MM.1S (cell line): ENCODE results near the gene CHST5.
"Not testable (repeated sequence)": the region's sequence is repeated elsewhere in the genome, so short reads cannot be mapped to it uniquely, and the experiment has no call there.

Experiments used
- DNase-seq: peaks from one replicate; pipeline ENCODE4 v3.0.0-alpha.2; 2015
- H2AFZ ChIP-seq: fragments of 300-600 bp; sonication (generic); 2 replicates; pipeline ENCODE4 v1.6.0; 2016; ENCODE audit warnings: antibody characterized with exemption, low read length
- H3F3A ChIP-seq: fragments of 300-600 bp; sonication (generic); 2 replicates; pipeline ENCODE4 v1.6.1; 2016; ENCODE audit warnings: mild to moderate bottlenecking, antibody characterized with exemption, low read length, moderate library complexity, mixed read lengths; ENCODE audit not compliant: insufficient read depth
- H3K27ac ChIP-seq: fragments of 300-600 bp; sonication (generic); 2 replicates; pipeline ENCODE4 v1.5.1; 2016; ENCODE audit warnings: mild to moderate bottlenecking, low read length
- H3K27me3 ChIP-seq: fragments of 300-600 bp; sonication (generic); replicated peaks from 2 replicates; pipeline ENCODE4 v1.6.0; 2016; ENCODE audit warnings: low read length; ENCODE audit not compliant: insufficient read depth
- H3K36me3 ChIP-seq: fragments of 300-600 bp; sonication (generic); replicated peaks from 2 replicates; pipeline ENCODE4 v1.6.1; 2016; ENCODE audit warnings: mild to moderate bottlenecking, low read length, mixed read lengths; ENCODE audit not compliant: insufficient read depth
- H3K4me1 ChIP-seq: fragments of 300-600 bp; sonication (generic); 2 replicates; pipeline ENCODE4 v1.6.1; 2016; ENCODE audit warnings: low read length, mixed read lengths
- H3K4me2 ChIP-seq: fragments of 300-600 bp; sonication (generic); 2 replicates; pipeline ENCODE4 v1.6.0; 2016; ENCODE audit warnings: low read depth, low read length
- H3K4me3 ChIP-seq: fragments of 300-600 bp; sonication (generic); 2 replicates; pipeline ENCODE4 v1.5.1; 2016; ENCODE audit warnings: low read length, mixed read lengths
- H3K79me2 ChIP-seq: fragments of 300-600 bp; sonication (generic); 2 replicates; pipeline ENCODE4 v1.6.1; 2016; ENCODE audit warnings: mixed run types, low read length, mixed read lengths
- H3K9ac ChIP-seq: fragments of 300-600 bp; sonication (generic); 2 replicates; pipeline ENCODE4 v1.6.1; 2016; ENCODE audit warnings: low read length, mixed read lengths
- H3K9me2 ChIP-seq: fragments of 300-600 bp; sonication (generic); replicated peaks from 2 replicates; pipeline ENCODE4 v1.6.1; 2016; ENCODE audit warnings: mild to moderate bottlenecking, low read length, mixed read lengths; ENCODE audit not compliant: insufficient read depth
- H3K9me3 ChIP-seq: fragments of 300-600 bp; sonication (generic); replicated peaks from 2 replicates; pipeline ENCODE4 v1.6.1; 2016; ENCODE audit warnings: mild to moderate bottlenecking, low read length, mixed read lengths; ENCODE audit not compliant: insufficient read depth
- H4K20me1 ChIP-seq: fragments of 300-600 bp; sonication (generic); 2 replicates; pipeline ENCODE4 v1.6.1; 2016; ENCODE audit warnings: mild to moderate bottlenecking, low read length, moderate library complexity, mixed read lengths; ENCODE audit not compliant: insufficient read depth
- EZH2 ChIP-seq: fragments of 300-600 bp; sonication (generic); optimal IDR thresholded peaks from 2 replicates; pipeline ENCODE3; 2017; ENCODE audit warnings: low read depth, mild to moderate bottlenecking, antibody characterized with exemption, low read length, mixed read lengths
- EZH2phosphoT487 ChIP-seq: fragments of 300-600 bp; sonication (generic); IDR thresholded peaks from 2 replicates; pipeline ENCODE4 v1.6.1; 2018; ENCODE audit warnings: antibody characterized with exemption, low read length
- TF ChIP-seq, protein P1 (sequence below): fragments of 300-600 bp; sonication (generic); IDR thresholded peaks from 2 replicates; pipeline ENCODE4 v1.5.1; 2016; ENCODE audit warnings: antibody characterized with exemption, low read length, mixed read lengths

CHST5 gene

DNA sequence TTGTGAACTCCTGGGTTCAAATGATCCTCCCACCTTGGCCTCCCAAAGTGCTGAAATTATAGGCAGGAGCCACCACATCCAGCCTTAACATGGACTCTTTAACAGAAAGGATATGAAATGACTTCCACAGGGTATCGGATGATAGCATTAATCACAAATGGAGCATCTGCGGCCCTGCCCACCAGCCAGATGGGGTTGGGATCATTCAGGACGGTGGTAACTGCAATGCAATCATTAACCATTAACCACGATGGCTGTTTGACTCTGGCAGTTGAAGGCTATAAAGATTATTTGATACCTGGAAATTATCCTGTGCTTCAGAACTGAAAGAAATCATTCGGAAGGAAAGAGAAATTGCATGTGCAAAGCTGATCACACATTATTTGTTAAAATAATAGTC is 5.3 kb upstream of the CHST5 start:
- Histone ChIP-seq H2AFZ (no peak overlapping the region), H3K4me3 (no peak overlapping the region), H3K27ac (no peak overlapping the region), H3F3A (no peaks in the 10 kb centered on the region), H3K9me3 (no peaks in the 10 kb centered on the region), H3K79me2 (no peaks in the 10 kb centered on the region), H3K4me2 (no peak overlapping the region), H3K36me3 (no peaks in the 10 kb centered on the region), H3K9ac (no peak overlapping the region), H4K20me1 (no peaks in the 10 kb centered on the region), H3K4me1 (no peaks in the 10 kb centered on the region), H3K27me3 (no peaks in the 10 kb centered on the region), H3K9me2 (no peaks in the 10 kb centered on the region)
- TF ChIP-seq, protein P1, sequence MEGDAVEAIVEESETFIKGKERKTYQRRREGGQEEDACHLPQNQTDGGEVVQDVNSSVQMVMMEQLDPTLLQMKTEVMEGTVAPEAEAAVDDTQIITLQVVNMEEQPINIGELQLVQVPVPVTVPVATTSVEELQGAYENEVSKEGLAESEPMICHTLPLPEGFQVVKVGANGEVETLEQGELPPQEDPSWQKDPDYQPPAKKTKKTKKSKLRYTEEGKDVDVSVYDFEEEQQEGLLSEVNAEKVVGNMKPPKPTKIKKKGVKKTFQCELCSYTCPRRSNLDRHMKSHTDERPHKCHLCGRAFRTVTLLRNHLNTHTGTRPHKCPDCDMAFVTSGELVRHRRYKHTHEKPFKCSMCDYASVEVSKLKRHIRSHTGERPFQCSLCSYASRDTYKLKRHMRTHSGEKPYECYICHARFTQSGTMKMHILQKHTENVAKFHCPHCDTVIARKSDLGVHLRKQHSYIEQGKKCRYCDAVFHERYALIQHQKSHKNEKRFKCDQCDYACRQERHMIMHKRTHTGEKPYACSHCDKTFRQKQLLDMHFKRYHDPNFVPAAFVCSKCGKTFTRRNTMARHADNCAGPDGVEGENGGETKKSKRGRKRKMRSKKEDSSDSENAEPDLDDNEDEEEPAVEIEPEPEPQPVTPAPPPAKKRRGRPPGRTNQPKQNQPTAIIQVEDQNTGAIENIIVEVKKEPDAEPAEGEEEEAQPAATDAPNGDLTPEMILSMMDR = no peak
- TF ChIP-seq EZH2phosphoT487 = no peak
- no peak for TF ChIP-seq EZH2
- no peak for DNase-seq

DNA sequence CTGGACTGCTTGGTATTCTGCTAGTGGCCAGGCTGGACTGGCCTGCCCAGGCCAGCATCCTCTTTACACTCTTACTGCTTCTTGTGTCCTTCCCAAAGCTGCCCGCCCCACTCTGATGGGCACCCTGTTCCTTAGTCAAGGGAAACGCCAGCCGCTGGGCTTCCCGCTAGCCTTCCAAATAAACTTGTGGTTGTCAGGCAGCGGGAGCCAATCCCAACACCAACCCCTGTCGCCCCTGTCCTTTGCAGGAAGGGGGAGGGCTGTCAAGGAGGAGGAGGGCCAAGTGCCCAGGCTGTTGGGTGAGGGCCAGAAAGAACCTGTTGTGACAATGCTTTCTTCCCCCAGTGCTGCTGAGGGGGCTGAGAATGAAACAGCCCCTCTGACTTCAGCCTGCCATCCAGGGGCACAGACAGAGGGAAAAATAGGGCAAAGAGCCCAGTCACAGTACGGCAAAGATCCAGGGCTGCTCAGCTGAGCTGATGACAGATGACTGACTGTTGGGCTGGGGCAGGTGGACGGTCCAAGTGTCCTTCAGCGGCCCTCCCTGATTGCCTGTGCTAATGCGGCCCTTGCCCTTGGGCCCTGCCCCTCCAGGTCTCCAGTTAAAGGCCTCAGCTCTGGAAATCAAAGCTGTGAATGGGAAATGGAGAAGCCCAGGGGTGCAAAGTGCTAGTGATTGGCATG is 3.1 kb upstream of the CHST5 start:
- not testable (repeated sequence) for DNase-seq, H2AFZ ChIP-seq, H3K4me3 ChIP-seq

DNA sequence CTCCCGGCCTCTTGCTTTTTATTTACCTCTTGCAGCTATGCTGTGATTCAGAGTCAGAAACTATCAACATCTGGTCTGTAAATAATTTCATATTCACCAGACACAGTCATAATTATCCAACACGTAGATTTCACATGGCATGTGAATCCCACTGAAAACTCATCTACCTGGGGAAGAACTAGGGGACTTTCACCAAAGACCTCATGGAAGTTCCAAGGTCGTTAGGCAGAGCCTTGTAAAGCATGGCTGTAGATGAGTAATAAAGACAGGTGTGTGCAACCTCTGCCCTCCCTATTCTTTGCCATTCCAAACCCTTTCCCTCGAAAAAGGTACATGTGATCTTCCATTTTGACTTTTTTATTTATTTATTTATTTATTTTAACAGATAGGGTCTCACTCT is 1.9 kb upstream of the CHST5 start:
- H3K27ac ChIP-seq = no peak overlapping the region
- H3K4me3 ChIP-seq = no peak overlapping the region
- no peak for DNase-seq
- H3K9ac ChIP-seq = no peak overlapping the region
- H3K36me3 ChIP-seq = no peaks in the 10 kb centered on the region
- H3K79me2 ChIP-seq = no peaks in the 10 kb centered on the region
- no peaks in the 10 kb centered on the region for H3K27me3 ChIP-seq
- H4K20me1 ChIP-seq = no peaks in the 10 kb centered on the region
- no peaks in the 10 kb centered on the region for H3F3A ChIP-seq
- H3K9me3 ChIP-seq = no peaks in the 10 kb centered on the region
- no peak overlapping the region for H3K4me2 ChIP-seq
- H2AFZ ChIP-seq = no peak overlapping the region
- H3K4me1 ChIP-seq = no peaks in the 10 kb centered on the region
- TF ChIP-seq EZH2phosphoT487 = no peak
- TF ChIP-seq EZH2 = no peak
- TF ChIP-seq, protein P1 = no peak
- no peaks in the 10 kb centered on the region for H3K9me2 ChIP-seq

More for the DNA sequence above, 3.1 kb upstream of the CHST5 start:
- not testable (repeated sequence) for H3F3A ChIP-seq, H3K36me3 ChIP-seq, H3K27me3 ChIP-seq, H4K20me1 ChIP-seq, H3K79me2 ChIP-seq, H3K9me2 ChIP-seq, H3K27ac ChIP-seq, H3K4me2 ChIP-seq, H3K9ac ChIP-seq, H3K9me3 ChIP-seq, H3K4me1 ChIP-seq

DNA sequence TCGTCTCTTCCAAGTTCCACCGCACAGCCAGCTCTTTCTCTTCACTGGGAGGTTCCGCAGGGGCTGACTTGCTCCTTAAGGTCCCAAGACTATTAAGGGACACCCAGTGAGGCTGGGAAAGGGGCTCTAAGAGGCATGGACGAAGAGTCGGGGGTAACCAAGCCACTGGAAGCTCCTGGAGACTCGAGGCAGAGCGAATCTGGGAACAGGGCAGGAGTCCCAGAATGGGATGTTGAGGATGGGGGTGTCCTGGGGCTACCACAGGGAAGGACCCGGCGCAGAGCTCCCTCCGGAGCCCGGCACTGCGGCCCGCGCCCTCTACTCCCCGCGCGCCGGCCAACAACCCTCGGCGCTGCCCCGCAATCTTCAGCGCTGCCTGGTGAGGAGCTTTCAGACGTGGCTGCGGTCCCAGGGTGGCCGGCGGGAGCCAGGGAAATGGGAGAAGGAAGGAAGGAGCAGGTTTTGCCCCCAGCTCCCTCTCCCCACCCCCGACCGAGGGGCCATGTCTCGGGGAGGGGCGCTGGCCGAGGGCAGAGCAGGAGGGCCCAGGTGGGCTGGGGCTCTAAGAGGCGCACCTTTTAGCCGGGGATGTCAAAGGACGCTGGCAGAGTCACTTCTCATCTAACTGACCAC is 581 bp downstream of the CHST5 start:
- Histone ChIP-seq H3K4me3 (no peak overlapping the region), H3K9me2 (no peaks in the 10 kb centered on the region), H2AFZ (no peak overlapping the region), H3K79me2 (no peaks in the 10 kb centered on the region), H4K20me1 (no peaks in the 10 kb centered on the region), H3K9ac (no peak overlapping the region), H3K9me3 (no peaks in the 10 kb centered on the region), H3K4me1 (no peaks in the 10 kb centered on the region), H3K27me3 (no peaks in the 10 kb centered on the region), H3K4me2 (no peak overlapping the region), H3F3A (no peaks in the 10 kb centered on the region), H3K36me3 (no peaks in the 10 kb centered on the region), H3K27ac (no peak overlapping the region)
- TF ChIP-seq EZH2 (no peak), EZH2phosphoT487 (no peak)
- TF ChIP-seq, protein P1 = no peak
- DNase-seq = no peak
